ENCODE data around the gene ADAD2. TPM values are rescaled to one million over a fixed set of nuclear protein-coding genes. Genes with fewer than 3 reads are reported as not detected.

Gene ADAD2
- total RNA-seq, 1 donor from 2014 or later: not detected

DNA sequence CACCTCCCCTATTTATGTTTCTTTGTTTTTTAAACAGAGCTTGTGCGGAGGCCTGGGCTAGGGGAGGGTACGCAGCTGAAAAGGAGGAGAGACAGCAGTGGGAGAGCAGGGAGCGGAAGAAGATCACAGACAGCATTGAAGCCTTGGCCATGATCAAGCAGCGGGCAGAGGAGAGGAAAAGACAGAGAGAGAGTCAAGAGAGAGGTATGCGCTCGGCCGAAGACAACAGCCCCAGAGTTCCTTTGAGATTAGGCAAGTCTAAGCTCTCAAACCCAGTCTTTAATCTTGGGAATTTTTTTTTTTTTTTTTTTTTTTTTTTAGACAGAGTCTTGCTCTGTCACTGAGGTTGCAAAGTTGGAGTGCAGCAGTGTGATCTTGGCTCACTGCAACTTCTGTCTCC is 25.2 kb upstream of the ADAD2 start:
- Histone ChIP-seq H2AFZ (ENCODE audit: low read depth, low read length) (no peak overlapping the region), H3K9ac (ENCODE audit: low read length) (no peak overlapping the region), H3K79me2 (ENCODE audit: insufficient read depth, low read length) (no peaks in the 10 kb centered on the region), H3K4me3 (ENCODE audit: insufficient read depth, low read depth, low read length) (no peak overlapping the region), H3K4me1 (ENCODE audit: insufficient read depth, low read length) (no peaks in the 10 kb centered on the region), H3K9me3 (ENCODE audit: insufficient read depth, low read depth, low read length) (no peaks in the 10 kb centered on the region), H4K20me1 (ENCODE audit: insufficient read depth, low read length) (no peaks in the 10 kb centered on the region), H3K27ac (ENCODE audit: low read depth, low read length) (no peak overlapping the region), H3K36me3 (ENCODE audit: insufficient read depth, low read length) (no peaks in the 10 kb centered on the region), H3K27me3 (ENCODE audit: insufficient read depth, low read length) (peaks cover 18% of the 10 kb centered on the region), H3K4me2 (ENCODE audit: low read length) (no peak overlapping the region)
- peaks cover 4% of the 10 kb centered on the region for H3K4me1 Mint-ChIP-seq (ENCODE audit: low read depth, unreplicated experiment)
- no peaks in the 10 kb centered on the region for H3K9me3 Mint-ChIP-seq (ENCODE audit: unreplicated experiment)
- TF ChIP-seq, protein P1, sequence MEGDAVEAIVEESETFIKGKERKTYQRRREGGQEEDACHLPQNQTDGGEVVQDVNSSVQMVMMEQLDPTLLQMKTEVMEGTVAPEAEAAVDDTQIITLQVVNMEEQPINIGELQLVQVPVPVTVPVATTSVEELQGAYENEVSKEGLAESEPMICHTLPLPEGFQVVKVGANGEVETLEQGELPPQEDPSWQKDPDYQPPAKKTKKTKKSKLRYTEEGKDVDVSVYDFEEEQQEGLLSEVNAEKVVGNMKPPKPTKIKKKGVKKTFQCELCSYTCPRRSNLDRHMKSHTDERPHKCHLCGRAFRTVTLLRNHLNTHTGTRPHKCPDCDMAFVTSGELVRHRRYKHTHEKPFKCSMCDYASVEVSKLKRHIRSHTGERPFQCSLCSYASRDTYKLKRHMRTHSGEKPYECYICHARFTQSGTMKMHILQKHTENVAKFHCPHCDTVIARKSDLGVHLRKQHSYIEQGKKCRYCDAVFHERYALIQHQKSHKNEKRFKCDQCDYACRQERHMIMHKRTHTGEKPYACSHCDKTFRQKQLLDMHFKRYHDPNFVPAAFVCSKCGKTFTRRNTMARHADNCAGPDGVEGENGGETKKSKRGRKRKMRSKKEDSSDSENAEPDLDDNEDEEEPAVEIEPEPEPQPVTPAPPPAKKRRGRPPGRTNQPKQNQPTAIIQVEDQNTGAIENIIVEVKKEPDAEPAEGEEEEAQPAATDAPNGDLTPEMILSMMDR (IDR thresholded peaks at IDR 0.05; ENCODE audit: insufficient read depth, low read depth, low read length): no peak
- TF ChIP-seq EZH2 (IDR thresholded peaks at IDR 0.05; ENCODE audit: insufficient read depth, low read length): no peak
- no peak overlapping the region for H3K4me3 Mint-ChIP-seq (ENCODE audit: unreplicated experiment)
- no peak overlapping the region for H3K27ac Mint-ChIP-seq (ENCODE audit: unreplicated experiment)
- FAIRE-seq (no peak), DNase-seq (ENCODE audit: low read depth) (no peak)
- no peaks in the 10 kb centered on the region for H3K36me3 Mint-ChIP-seq (ENCODE audit: low read depth, unreplicated experiment)
- H3K27me3 Mint-ChIP-seq (ENCODE audit: low read depth, unreplicated experiment): peaks cover 28% of the 10 kb centered on the region

DNA sequence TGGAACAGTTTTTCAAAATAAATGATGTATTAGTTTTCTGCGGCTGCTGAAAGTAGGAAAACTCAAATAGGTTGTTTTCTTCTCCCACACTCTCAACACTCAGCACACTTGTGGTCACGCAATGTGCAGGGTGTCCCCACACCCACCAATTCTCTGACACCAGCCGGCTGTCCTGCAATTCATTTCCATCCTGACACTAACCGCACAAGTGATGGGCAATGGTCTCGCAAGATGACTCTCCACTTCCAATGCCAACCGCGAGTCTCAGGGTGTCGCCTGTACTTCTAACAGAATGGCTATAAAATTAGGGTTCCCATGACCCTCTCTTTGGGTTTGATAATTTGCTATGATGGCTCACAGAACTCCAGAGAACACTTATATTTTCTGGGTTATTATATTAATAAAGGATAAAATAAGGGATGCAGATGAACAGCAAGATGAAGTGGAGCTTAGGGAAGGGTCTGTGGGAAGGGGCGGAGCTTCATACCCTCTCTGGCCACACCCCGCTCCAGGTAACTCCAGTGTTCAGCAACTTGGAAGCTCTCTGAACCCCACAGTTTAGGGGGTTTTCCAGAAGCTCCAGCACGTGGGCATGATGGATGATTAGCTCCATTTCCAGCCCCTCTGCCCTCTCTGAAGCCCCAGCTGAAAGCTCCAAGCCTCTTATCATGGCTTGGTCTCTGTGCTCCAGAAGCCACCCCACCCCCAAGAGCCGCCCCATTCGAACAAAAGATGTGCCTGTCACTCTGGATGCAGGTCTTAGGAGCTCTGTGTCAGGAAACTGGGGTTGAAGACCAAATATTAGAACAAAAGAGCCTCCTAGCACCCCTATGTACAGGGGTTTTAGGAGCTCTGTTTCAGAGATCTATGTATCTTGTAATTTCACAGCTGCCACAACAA is 23.9 kb upstream of the ADAD2 start:
- H3K4me3 ChIP-seq (ENCODE audit: insufficient read depth, low read depth, low read length): no peak overlapping the region
- Mint-ChIP-seq H3K27ac (ENCODE audit: unreplicated experiment) (no peak overlapping the region), H3K4me3 (ENCODE audit: unreplicated experiment) (no peak overlapping the region), H3K27me3 (ENCODE audit: low read depth, unreplicated experiment) (peaks cover 21% of the 10 kb centered on the region), H3K36me3 (ENCODE audit: low read depth, unreplicated experiment) (no peaks in the 10 kb centered on the region), H3K9me3 (ENCODE audit: unreplicated experiment) (no peaks in the 10 kb centered on the region), H3K4me1 (ENCODE audit: low read depth, unreplicated experiment) (peaks cover 4% of the 10 kb centered on the region)
- no peak overlapping the region for H3K9ac ChIP-seq (ENCODE audit: low read length)
- TF ChIP-seq EZH2 (IDR thresholded peaks at IDR 0.05; ENCODE audit: insufficient read depth, low read length): no peak
- TF ChIP-seq, protein P1 (IDR thresholded peaks at IDR 0.05; ENCODE audit: insufficient read depth, low read depth, low read length): no peak
- no peaks in the 10 kb centered on the region for H3K4me1 ChIP-seq (ENCODE audit: insufficient read depth, low read length)
- no peak overlapping the region for H3K27ac ChIP-seq (ENCODE audit: low read depth, low read length)
- H4K20me1 ChIP-seq (ENCODE audit: insufficient read depth, low read length): no peaks in the 10 kb centered on the region
- no peaks in the 10 kb centered on the region for H3K9me3 ChIP-seq (ENCODE audit: insufficient read depth, low read depth, low read length)
- FAIRE-seq (no peak), DNase-seq (ENCODE audit: low read depth) (no peak)
- peaks cover 12% of the 10 kb centered on the region for H3K27me3 ChIP-seq (ENCODE audit: insufficient read depth, low read length)
- no peaks in the 10 kb centered on the region for H3K36me3 ChIP-seq (ENCODE audit: insufficient read depth, low read length)
- no peak overlapping the region for H2AFZ ChIP-seq (ENCODE audit: low read depth, low read length)
- no peaks in the 10 kb centered on the region for H3K79me2 ChIP-seq (ENCODE audit: insufficient read depth, low read length)
- no peak overlapping the region for H3K4me2 ChIP-seq (ENCODE audit: low read length)

GRCh38 chr16:84169765-84170310 is 21.1 kb upstream of the ADAD2 start:
- no peaks in the 10 kb centered on the region for H3K36me3 Mint-ChIP-seq (ENCODE audit: low read depth, unreplicated experiment)
- H3K9ac ChIP-seq (ENCODE audit: low read length): no peak overlapping the region

More at GRCh38 chr16:84169765-84170310, 21.1 kb upstream of the ADAD2 start:
- DNase-seq (ENCODE audit: low read depth) (no peak), FAIRE-seq (no peak)
- TF ChIP-seq, protein P1 (IDR thresholded peaks at IDR 0.05; ENCODE audit: insufficient read depth, low read depth, low read length): no peak
- H3K27ac Mint-ChIP-seq (ENCODE audit: unreplicated experiment): no peak overlapping the region
- no peaks in the 10 kb centered on the region for H3K9me3 Mint-ChIP-seq (ENCODE audit: unreplicated experiment)
- peaks cover 3% of the 10 kb centered on the region for H3K4me1 Mint-ChIP-seq (ENCODE audit: low read depth, unreplicated experiment)
- H4K20me1 ChIP-seq (ENCODE audit: insufficient read depth, low read length): no peaks in the 10 kb centered on the region
- no peaks in the 10 kb centered on the region for H3K9me3 ChIP-seq (ENCODE audit: insufficient read depth, low read depth, low read length)
- H3K79me2 ChIP-seq (ENCODE audit: insufficient read depth, low read length): no peaks in the 10 kb centered on the region
- H3K27me3 ChIP-seq (ENCODE audit: insufficient read depth, low read length): peaks cover 4% of the 10 kb centered on the region
- no peak overlapping the region for H3K4me3 Mint-ChIP-seq (ENCODE audit: unreplicated experiment)
- H3K27me3 Mint-ChIP-seq (ENCODE audit: low read depth, unreplicated experiment): peaks cover 18% of the 10 kb centered on the region
- no peak overlapping the region for H2AFZ ChIP-seq (ENCODE audit: low read depth, low read length)
- no peak overlapping the region for H3K27ac ChIP-seq (ENCODE audit: low read depth, low read length)
- H3K4me2 ChIP-seq (ENCODE audit: low read length): no peak overlapping the region
- H3K36me3 ChIP-seq (ENCODE audit: insufficient read depth, low read length): no peaks in the 10 kb centered on the region
- H3K4me3 ChIP-seq (ENCODE audit: insufficient read depth, low read depth, low read length): no peak overlapping the region
- H3K4me1 ChIP-seq (ENCODE audit: insufficient read depth, low read length): no peaks in the 10 kb centered on the region

Measured in astrocyte (in vitro differentiated cells and primary cell).